COLO668 (cell line): Measurements from ENCODE around the gene ZYG11B.
"Not testable (repeated sequence)": the region's sequence is repeated elsewhere in the genome, so short reads cannot be mapped to it uniquely, and the experiment has no call there.

Experiments used
- DNase-seq: peaks from one replicate; lab custom pipeline; 2025; ENCODE audit not compliant: unreplicated experiment; lab: John Stamatoyannopoulos, UW

Gene ZYG11B

DNA sequence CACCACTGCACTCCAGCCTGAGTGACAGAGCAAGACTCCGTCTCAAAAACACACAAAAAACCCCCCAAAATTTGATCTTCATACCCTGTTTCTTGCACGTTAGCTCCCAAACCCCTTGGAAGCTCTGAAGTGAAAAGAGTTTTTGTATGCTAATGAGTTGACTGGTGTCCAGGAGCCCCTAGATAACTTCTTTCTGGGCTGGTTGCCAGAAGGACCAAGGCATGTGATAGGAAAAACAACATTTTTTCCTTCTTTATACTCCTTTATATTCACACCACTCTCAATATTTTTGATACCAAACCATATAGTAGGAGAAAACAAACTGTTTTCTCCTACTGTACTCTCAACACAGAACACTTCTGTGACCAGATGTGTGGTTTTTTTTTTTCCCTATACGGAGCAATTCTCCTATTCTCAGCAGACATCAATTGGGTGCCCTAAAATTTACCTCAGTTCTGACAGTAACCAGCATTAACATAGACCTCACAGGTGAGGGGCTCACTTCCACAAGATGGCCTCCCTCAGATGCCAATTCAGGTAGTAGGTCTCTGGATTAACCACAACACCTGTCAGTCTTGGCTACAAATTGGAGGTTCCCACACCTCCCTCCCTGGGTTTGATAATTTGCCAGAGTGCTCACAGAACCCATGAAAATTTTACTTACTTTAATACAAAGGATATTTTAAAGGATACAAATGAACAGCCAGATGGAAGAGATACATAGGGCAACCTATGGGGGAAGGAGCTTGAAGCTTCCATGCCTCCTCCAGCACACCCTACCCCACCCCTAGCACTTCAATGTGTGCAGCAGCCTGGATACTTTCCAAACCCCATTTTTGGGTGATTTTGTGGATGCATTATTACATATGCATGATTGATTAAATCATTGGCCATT, 25.6 kb downstream of the ZYG11B start:
- no peak for DNase-seq

GRCh38 chr1:52752484-52752826, 26.2 kb downstream of the ZYG11B start:
- DNase-seq = no peak

DNA sequence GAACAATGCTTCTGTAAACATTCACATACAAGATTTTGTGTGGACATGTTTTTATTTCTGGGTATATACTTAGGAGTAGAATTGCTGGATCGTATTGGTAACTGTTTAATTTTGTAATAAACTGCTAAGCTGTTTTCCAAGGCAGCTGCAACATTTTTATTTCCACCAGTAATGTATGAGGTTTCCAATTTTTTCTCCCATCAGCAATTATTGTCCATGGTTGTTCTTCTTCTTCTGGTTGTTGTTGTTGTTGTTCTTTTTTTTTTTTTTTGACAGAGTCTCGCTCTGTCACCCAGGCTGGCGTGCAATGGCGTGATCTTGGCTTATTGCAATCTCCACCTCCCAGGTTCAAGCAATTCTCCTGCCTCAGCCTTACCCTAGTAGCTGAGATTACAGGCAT, 26.9 kb downstream of the ZYG11B start:
- DNase-seq = no peak

GRCh38 chr1:52756020-52756419, 29.8 kb downstream of the ZYG11B start:
- DNase-seq = no peak

DNA sequence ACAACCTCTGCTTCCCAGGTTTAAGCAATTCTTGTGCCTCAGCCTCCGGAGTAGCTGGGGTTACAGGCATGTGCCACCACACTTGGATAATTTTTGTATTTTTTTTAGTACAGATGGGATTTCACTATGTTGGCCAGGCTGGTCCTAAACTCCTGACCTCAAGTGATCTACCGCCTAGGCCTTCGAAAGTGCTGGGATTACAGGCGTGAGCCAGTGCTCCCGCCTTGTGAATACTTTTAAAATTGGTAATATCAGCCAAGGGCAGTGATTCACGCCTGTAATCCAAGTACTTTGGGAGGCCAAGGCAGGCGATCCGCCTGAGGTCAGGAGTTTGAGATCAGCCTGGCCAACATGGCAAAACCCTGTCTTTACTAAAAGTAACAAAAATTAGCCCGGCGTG, 33.7 kb downstream of the ZYG11B start:
- no peak for DNase-seq

DNA sequence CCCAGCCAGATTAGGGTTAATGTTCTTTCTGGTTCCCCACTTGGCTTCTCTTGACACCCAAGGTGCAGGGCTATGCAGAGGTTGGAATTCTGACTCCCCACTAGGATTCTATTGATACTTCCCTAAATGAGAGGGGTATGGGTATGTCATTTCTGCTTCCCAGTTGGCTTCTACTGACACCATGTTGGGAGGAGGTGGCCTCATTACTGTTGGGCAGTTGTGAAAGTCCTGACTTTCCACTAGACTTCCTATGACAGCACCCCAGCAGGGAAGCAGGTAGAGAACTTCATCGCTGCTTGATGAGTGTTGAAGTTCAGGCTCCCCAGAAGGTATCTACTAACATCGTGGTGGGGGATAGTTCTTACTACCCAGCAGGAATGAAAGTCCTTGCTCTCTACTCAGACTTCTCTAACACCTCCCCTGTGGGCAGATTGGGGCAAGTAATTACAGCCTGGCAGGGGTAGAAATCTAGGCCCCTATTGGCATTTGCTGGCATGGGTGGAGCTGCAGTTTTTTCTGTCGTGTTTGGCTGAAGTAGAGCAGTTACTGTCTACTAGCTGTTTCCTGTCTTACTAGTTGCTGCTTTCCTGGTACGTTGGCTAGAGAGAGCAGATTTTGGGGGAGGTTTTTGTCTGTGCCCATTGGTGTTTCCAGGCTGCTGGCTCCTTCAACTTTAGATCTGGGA, 41.5 kb downstream of the ZYG11B start:
- no peak for DNase-seq

DNA sequence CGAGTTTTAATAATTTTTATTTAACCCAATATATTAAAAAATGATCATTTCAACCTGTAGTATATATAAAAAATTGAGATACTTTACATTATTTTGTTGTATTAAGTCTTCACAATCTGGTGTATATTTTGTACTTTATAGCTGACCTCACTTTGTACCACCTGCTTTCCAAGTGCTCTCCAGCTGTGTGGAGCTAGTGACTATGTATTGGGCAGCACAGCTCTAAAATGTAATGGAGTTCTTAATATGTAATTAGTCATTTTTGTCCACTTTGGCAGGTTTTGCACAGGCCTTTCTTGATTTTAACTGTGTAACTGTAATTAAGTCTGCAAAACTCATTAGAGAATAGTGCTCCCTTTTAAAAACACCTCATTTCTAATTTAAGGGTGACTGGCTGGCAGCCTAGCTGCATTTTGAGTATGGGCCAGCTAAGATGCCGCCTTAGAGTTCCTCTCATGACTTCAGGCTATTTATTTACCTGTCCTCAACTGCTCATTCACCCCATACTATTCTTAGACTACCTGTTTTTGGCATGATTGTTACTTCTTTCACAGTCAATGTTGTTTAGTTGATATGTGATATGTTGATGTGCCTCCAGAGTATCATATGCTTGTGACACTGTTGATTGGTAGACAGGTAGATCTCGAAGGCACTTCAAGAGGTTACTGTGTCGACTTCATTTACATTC, 43.2 kb downstream of the ZYG11B start:
- no peak for DNase-seq

DNA sequence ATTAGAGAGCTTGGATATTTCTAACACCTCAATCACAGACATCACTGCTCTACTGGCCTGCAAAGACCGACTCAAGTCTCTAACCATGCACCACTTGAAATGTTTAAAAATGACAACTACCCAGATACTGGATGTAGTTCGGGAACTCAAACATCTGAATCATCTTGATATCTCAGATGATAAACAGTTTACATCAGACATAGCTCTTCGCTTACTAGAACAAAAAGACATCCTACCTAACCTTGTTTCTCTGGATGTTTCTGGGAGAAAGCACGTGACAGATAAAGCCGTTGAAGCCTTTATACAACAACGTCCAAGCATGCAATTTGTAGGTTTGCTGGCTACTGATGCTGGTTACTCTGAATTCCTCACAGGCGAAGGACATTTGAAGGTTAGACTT, 45.1 kb downstream of the ZYG11B start:
- no peak for DNase-seq

DNA sequence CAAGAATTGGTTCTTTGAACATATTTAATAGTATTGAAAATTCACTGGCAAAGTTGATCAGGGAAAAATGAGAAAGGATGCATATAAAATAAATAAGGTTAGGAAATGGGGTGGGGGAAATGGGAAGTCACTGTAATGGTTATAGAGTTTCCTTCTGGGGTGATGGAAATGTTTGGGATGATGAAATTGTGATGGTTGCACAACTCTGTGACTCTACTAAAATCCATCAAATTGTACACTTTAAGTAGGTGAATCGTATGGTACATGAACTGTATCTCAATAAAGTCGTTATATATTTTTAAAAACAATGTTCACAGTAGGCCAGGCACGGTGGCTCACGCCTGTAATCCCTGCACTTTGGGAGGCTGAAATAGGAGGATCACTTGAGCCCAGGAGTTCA, 59.9 kb downstream of the ZYG11B start:
- no peak for DNase-seq

- not testable (repeated sequence) for DNase-seq
Observed at GRCh38 chr1:52790429-52790828, 64.2 kb downstream of the ZYG11B start.

DNA sequence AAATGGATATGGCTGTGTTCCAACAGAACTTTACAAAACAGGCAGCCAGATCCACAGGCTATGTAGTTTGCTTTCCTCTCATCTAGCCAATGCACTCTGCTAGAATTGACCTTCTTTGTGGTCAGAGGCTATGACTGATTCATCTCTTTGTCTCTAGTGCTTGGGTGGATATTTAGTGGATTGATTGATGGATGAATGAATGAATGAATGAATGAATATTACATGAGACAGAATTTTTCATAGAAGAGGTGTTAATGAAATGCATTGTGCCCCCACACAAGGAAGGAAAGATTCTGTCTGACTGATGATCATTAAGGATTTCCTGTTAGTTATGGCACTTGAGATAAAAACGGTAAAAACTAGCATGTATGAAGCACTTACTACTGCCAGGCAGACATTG, 65.8 kb downstream of the ZYG11B start:
- no peak for DNase-seq

GRCh38 chr1:52793717-52794116, 67.5 kb downstream of the ZYG11B start:
- not testable (repeated sequence) for DNase-seq

DNA sequence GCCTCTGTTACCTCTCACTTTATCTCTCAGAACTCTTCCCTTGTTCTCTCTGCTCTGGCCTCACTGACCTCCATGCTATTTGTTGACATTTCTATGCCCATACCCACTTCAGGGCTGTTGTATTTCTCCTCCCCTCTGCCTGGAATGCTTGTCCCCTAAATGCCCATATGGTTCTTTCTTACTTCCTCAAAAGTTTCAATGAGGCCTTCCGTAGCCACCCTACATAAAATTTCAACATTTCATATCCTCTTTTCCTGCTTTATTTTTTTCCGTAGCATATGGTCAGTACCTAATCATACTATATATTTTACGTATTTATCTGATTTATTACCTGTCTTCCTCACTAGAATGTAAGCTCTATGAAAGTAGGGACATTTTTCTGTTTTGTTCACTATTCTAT, 69.2 kb downstream of the ZYG11B start:
- no peak for DNase-seq

DNA sequence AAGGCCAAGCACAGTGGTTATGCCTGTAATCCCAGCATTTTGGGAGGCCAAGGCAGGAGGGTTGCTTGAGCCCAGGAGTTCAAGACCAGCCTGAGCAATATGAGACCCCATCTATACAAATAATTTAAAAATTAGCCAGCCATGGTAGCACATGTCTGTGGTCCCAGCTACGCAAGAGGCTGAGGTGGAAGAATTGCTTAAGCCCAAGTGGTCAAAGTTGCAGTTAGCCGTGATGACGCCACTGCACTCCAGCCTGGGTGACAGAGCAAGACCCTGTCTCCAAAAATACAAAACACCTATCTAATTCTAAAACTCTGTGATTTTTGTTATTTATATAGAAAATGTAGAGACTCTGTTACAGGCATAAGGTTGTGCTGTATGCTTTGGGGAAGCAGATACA, 72.1 kb downstream of the ZYG11B start:
- no peak for DNase-seq

- no peak for DNase-seq
Observed at GRCh38 chr1:52801011-52801410, 74.8 kb downstream of the ZYG11B start.

- DNase-seq = not testable (repeated sequence)
Observed at GRCh38 chr1:52804083-52804482, 77.8 kb downstream of the ZYG11B start.

DNA sequence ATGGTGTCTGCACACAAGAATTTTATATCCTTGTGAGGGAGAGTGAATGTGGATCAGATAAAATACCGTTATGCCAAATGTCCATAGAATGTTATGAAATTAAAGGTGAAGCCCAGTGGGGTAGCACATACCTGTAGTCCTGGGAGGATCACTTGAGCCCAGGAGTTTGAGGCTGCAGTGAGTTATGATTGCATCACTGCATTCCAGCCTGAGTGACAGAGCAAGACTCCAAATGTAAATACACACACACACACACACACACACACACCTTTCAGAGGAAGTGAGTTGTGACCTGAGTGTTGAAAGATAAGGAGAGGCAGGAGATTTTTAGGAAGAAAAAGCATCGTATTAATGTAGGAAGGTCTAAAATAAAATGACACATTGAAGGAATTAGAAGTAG, 88.2 kb downstream of the ZYG11B start:
- no peak for DNase-seq

DNA sequence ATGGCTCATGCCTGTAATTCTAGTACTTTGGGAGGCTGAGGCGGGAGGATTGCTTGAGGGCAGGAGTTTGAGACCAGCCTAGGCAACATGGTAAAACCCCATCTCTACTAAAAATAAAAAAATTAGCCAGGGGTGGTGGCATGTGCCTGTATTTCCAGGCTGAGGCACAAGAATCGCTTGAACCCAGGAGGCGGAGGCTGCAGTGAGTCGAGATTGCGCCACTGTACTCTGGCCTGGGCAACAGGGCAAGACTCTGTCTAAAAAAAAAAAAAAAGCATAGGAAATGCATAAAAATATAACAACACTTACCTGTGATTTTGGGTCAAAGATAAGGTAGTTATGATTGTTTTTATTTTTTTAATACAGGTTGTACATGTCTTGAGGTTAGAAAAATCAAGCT, 94.6 kb downstream of the ZYG11B start:
- not testable (repeated sequence) for DNase-seq

DNA sequence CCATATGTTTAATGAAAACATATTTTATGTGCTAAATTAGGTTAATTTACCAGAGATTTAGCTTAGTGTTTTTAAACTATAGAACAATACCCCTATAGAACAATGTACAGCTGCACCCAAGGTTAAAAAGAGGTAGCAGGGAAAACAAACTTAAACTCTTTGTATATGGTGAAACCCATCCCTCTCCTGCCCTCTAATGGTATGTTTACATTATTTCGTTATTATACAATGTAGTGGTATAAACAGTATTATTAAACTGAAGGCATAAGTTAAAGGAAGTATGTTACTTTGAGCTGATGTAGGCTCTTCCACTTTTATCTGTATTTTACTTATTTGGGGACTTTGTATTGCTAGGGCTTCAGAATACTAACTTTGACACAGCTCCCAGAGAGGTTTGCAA, 99.6 kb downstream of the ZYG11B start:
- DNase-seq = no peak

GRCh38 chr1:52834798-52835197, 108.5 kb downstream of the ZYG11B start:
- no peak for DNase-seq

GRCh38 chr1:52836035-52836434, 109.8 kb downstream of the ZYG11B start:
- no peak for DNase-seq

- DNase-seq = not testable (repeated sequence)
Observed at GRCh38 chr1:52839175-52839574, 112.9 kb downstream of the ZYG11B start.
